ENCODE measurements around the gene FASN. TPM values are rescaled to one million over a fixed set of nuclear protein-coding genes. Genes with fewer than 3 reads are reported as not detected.

Gene FASN
- total and polyA plus RNA-seq, 2 of the 4 experiments (the other 2 are of a cell fraction) = 12.4 to 56.0 TPM

DNA sequence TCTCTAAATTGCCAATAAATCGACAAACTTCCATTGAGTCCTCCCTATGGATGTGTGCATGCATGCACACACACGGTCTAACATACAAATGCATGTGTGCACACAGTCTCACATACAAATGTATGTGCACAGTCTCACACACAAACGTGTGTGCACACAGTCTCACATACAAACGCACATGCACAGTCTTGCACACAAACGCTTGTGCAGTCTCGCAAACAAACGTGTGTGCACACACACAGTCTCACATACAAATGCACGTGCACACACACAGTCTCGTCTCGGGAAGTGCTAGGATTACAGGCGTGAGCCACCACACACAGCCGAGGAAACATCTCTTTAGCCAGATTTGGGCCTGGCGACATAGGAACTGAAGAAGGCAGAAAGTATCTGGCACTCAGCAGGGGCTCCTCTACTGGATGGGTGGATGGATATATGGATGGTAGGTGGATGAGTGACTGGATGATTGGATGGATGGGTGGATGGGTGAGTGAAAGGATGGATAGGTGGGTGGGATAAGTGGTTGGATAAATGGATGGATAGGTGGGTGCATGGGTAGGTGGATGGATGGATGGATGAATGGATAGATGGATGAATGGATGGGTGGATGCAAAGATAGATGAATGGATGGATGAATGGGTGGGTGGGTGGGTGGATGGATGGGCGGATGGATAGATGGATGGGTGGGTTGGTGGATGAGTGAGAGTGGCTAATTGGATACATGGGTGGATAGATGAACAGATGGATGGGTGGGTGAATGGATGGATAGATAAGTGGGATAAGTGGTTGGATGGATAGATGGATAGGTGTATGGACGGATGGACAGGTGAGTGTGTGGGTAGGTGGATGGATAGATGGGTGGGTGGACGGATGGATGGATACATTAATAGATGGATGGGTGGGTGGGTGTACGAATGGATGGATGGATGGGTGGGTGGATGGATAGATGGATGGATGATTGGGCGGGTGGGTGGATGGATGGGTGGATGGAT is 48.9 kb upstream of the FASN start:
- dilution Hi-C loops (cut with HindIII; ENCODE audit: low sequenced_read_pairs, unreplicated experiment) = no loop called here
- Histone ChIP-seq H3K36me3 (ENCODE audit: control insufficient read depth, insufficient read depth, low read length) (0 out of 2 replicates have a peak, but pooled peaks cover 3% of the 10 kb centered on the region), H2BK5ac (ENCODE audit: low read depth, low read length, poor library complexity, severe bottlenecking) (no peak overlapping the region), H4K8ac (ENCODE audit: low read depth in 2 of 2, low read length in 2 of 2) (no peak overlapping the region), H3K56ac (ENCODE audit: extremely low read depth, insufficient read depth, low read length) (no peak overlapping the region), H3K23ac (ENCODE audit: low read depth, low read length) (no peak overlapping the region), H4K91ac (ENCODE audit: insufficient read depth, low read depth, low read length) (no peak overlapping the region), H3K79me1 (ENCODE audit: low read depth in 1 of 2, low read length in 2 of 2) (peaks cover 0 to 5% of the 10 kb centered on the region in 2 experiments; a peak in 1 of 4 replicates), H3K4me3 (ENCODE audit: insufficient read depth, low read depth, low read length) (no peak overlapping the region), H3K9me3 (ENCODE audit: control insufficient read depth, insufficient read depth, low read length) (no peaks in the 10 kb centered on the region), H3K4me1 (ENCODE audit: control insufficient read depth, insufficient read depth, low read length) (no peaks in the 10 kb centered on the region), H2BK15ac (ENCODE audit: low read depth, low read length) (no peak overlapping the region), H2BK120ac (ENCODE audit: low read depth, low read length) (no peak overlapping the region), H3K27ac (ENCODE audit: insufficient read depth, low read length) (no peak overlapping the region), H4K5ac (ENCODE audit: low read depth, low read length) (no peak overlapping the region), H3K4me2 (ENCODE audit: low read depth, low read length) (no peak overlapping the region), H4K20me1 (ENCODE audit: insufficient read depth, low read length) (no peaks in the 10 kb centered on the region; the same call in 1 of the 2 replicates), H3K14ac (replicated peaks; ENCODE audit: low read depth, low read length) (no peak overlapping the region), H3K27me3 (ENCODE audit: control insufficient read depth, insufficient read depth, low read length) (no peaks in the 10 kb centered on the region), H2AK9ac (replicated peaks; ENCODE audit: low read depth, low read length, poor library complexity) (no peak overlapping the region), H3K4ac (ENCODE audit: low read depth, low read length) (no peak overlapping the region), H2AK5ac (ENCODE audit: low read depth, low read length) (no peak overlapping the region), H3K9ac (ENCODE audit: low read depth, low read length) (no peak overlapping the region), H3K18ac (ENCODE audit: low read depth, low read length) (no peak overlapping the region), H3K9me1 (ENCODE audit: insufficient read depth, low read length) (peaks cover 4% of the 10 kb centered on the region; the same call in 1 of the 2 replicates), H2BK20ac (ENCODE audit: low read depth, low read length) (no peak overlapping the region), H2AFZ (replicated peaks; ENCODE audit: low read length, poor library complexity) (no peak overlapping the region)
- POLR2A ChIA-PET (ENCODE audit: unreplicated experiment) = no interaction called here
- CTCF ChIA-PET = no interaction called here
- in situ Hi-C loops (cut with MboI; ENCODE audit: low sequenced_read_pairs) = no loop called here
- intact Hi-C loops (cut with micrococcal nuclease) = no loop called here
- BruUV-seq (replicated peaks) = no TSS peak
- DNase-seq (no peak), ATAC-seq (ENCODE audit: low read depth) (no peak)
- 90 to 100% methylated on average over 1 to 12 of the region's 18 CpGs for WGBS, 2 experiments (ENCODE audit: extremely low coverage in 2 of 2, insufficient read length in 1 of 2)
- TF ChIP-seq CEBPB (IDR thresholded peaks at IDR 0.05; ENCODE audit: low read depth, low read length) (no peak), CTCF (conservative IDR thresholded peaks at IDR 0.05; ENCODE audit: low read depth, low read length) (no peak), MAZ (IDR thresholded peaks at IDR 0.05; ENCODE audit: borderline replicate concordance, low read depth, low read length) (no peak), SMC3 (IDR thresholded peaks at IDR 0.05; ENCODE audit: low read depth, low read length) (no peak), RAD21 (IDR thresholded peaks at IDR 0.05; ENCODE audit: low read length) (no peak), RFX5 (IDR thresholded peaks at IDR 0.05; ENCODE audit: low read depth, low read length) (no peak), FOS (IDR thresholded peaks at IDR 0.05; ENCODE audit: low read depth, low read length) (no peak), POLR2A (IDR thresholded peaks at IDR 0.05; ENCODE audit: low read depth, low read length) (no peak), NFE2L2 (IDR thresholded peaks at IDR 0.05; ENCODE audit: low read depth, low read length) (no peak), USF2 (IDR thresholded peaks at IDR 0.05; ENCODE audit: low read depth, low read length) (no peak)
- TF ChIP-seq, protein P1, sequence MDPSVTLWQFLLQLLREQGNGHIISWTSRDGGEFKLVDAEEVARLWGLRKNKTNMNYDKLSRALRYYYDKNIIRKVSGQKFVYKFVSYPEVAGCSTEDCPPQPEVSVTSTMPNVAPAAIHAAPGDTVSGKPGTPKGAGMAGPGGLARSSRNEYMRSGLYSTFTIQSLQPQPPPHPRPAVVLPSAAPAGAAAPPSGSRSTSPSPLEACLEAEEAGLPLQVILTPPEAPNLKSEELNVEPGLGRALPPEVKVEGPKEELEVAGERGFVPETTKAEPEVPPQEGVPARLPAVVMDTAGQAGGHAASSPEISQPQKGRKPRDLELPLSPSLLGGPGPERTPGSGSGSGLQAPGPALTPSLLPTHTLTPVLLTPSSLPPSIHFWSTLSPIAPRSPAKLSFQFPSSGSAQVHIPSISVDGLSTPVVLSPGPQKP (IDR thresholded peaks at IDR 0.05; ENCODE audit: borderline replicate concordance, low read depth, low read length) = no peak
